HG03354 (cell line): ENCODE results near the gene CYP3A7.
"Not testable (repeated sequence)": the region's sequence is repeated elsewhere in the genome, so short reads cannot be mapped to it uniquely, and the experiment has no call there.

Source experiments
- ATAC-seq: cut with Tn5 transposase; IDR thresholded peaks from one replicate; pipeline ENCODE4 v1.9.1; 2021; ENCODE audit warnings: mild to moderate bottlenecking; ENCODE audit not compliant: unreplicated experiment, poor library complexity, severe bottlenecking

Gene CYP3A7

DNA sequence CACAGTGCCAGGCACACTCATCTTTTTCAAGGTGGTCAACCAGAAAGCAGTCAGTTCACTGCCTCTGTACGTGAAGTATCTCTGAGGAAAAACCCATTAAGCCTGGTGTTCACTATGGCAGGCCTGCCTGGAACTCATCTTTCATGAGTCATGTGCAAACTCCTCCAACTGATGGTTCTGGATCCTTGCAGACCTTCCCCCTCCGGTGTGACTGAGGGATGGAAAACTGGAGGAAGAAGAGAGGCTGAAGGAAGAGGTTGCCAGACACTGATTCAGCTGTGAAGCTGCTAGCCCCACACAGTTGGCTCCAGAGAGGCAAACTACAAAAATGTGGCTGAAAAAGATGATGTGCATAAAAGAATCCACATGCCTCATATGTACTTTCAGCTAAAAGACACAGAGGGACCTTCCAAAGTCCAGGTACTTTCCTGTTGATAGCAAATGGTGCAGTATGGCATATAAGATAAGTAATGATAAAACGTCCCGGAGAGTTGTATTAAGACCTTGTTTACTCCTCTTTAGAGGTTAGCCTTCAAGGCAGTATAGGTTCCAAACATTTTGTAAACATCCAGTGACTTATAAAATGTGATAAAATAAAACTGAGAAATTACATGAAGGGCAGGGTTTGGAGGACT, 57.9 kb downstream of the CYP3A7 start:
- ATAC-seq: no peak

DNA sequence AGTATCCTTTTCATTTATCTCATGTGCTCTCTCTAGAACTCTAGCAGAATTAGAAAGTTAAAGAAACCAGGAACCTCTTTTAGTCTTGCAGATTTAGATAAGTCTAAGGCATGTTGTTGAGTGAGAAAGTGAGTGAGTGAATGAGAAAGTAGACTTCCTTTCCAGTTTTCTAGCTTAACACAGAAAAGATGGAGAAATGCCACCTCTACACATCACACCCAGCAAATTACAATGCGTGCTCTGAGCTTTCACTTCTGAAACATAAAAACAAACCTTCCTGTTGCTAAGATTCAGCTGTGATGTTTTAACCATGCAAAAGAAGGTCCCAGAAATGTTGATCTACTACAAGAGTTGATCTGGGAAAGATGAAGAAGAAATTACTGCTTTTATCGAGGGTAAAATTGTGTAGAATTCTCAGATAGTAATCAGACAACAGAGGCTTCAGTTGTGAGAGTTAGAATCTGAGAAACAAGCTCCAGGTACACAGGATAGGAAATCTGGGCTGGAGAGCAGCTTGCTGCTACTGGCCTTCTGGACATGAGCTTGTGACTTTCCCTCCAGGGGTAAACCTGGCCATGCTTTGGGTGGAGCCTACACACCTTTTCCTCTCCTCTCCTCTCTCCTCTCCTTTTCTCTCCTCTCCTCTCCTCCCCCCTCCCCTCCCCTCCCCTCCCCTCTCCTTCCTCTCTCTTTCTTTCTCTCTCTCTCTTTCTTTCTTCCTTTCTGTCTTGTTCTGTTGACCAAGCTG, 59.8 kb downstream of the CYP3A7 start:
- ATAC-seq: no peak

DNA sequence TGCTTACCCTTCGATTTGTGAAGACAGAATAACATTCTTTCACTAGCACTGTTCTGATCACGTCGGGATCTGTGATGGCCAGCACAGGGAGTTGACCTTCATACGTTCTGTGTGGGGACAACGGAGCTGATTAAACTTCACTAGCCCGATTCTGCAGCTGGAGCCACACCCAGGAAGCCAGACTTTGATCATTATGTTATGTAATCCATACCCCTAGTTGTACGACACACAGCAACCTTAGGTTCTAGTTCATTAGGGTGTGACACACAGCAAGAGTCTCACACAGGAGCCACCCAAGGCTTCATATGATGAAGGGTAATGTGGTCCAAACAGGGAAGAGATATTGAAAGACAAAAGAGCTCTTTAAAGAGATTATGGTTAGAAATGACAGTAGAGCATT, 62.4 kb downstream of the CYP3A7 start:
- no peak for ATAC-seq

DNA sequence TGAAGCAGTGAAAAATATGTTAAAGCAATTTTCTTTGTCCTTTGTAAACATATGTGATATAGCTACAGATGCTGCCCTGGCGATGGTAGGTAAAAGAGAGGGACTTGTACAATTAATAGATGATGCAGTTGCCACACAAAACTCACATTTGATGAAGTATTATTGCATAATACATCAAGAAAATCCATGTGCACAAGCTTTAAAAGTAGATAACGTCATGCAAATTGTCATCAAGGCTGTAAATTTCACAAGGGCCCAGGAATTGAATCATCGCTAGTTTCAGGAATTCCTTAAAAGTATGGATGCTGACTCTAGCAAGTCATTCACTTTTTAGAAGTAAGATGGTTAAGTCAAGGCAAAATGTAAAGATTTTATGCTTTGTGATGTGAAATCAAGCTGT, 65.2 kb downstream of the CYP3A7 start:
- ATAC-seq: no peak

DNA sequence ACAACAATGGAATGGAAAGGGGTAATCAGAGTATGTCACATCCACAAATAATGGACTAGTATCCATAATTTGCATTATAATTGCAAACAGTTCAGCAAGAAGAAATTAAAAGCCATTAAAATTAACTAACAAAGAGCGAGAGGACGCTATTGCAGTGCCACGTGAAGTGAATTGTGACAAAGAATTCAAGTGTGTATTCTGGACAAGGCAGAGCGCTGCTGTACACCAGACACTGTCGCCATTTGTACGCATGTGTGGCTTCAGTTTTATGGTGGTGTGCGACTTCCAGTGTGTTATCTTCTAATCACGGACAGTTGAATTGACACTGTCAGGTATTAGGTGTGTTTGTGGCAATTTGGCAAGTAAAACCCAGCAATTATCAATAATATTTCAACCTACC, 66.5 kb downstream of the CYP3A7 start:
- ATAC-seq: no peak

DNA sequence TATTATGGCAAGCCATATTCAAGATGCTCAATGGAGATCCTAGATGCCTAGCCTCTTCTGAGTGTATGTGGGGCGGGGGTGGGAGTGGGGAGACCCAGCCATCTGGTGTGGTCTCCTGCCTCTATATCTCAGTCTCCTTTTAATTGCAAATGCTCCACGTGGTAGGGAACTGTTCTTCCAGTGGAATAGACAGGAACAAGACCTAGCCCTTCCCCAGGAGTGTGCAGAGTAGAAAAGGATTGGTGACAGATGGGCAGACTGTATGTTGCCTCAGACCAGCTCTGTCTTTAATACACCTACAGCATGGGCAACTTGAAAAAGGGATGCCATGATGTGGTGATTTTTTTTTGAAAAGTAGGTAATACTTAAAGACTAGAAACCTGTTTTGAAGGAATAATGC, 67.8 kb downstream of the CYP3A7 start:
- ATAC-seq: no peak

DNA sequence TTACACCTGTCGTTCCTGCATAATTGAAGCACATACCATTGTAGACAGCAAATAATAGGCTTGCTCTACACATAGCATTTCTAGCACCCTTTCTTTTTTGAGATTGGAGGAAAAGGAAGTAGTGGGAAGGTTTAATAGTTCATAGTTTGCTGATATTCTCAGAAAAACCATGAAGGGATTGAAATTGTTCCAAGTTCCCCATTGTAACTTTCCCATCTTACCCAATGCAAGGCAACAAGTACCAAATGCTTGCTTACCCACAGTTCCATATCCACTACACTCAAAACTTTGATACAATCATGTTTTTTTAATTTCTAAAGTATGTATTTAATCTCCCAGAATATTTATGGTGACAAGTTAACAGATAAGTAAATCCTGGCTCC, 69.0 kb downstream of the CYP3A7 start:
- ATAC-seq: no peak

DNA sequence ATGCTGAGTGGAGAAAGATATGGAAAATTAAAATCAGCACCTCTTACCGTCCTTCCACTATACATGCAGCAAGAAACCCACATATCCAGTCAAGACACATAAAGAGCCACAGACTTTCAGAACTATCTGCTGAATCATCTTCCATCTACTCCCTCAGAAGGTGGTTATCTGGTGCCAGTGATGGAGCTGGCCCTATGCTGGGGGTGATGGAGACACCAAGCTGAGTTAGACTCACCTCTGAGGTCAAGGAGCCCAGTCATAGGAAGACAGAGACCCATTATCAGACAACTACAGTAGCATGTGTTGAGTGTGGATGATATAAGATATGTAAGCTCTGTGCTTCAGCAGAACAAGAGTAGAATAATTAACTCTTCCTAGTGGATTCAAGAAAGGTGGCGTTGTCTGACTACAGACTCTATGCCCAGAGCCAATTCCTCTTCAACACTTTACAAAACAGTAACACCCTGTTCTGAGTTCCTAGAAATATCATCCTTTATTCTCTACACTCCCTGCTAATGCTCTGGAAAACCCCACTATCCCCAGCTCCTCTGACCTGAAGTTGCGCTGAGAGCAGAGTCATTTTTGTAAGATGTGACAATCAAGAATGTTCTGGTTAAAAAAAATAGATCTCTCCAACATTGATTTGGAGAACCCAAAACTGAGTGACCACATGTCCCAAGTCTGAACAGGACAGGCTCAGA, 69.5 kb downstream of the CYP3A7 start:
- ATAC-seq: no peak

DNA sequence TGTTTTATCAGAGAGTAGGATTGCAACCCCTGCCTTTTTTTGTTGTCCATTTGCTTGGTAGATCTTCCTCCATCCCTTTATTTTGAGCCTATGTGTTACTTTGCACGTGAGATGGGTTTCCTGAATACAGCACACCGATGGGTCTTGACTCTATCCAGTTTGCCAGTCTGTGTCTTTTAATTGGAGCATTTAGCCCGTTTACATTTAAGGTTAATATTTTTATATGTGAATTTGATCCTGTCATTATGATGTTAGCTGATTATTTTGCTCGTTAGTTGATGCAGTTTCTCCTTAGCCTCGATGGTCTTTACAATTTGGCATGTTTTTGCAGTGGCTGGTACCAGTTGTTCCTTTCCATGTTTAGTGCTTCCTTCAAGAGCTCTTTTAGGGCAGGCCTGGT, 77.1 kb downstream of the CYP3A7 start:
- ATAC-seq: not testable (repeated sequence)
